GM21360 (cell line): ENCODE measurements around the gene TMEM219.

Experiments
- ATAC-seq: cut with Tn5 transposase; IDR thresholded peaks from one replicate; pipeline ENCODE4 v1.9.1; 2021; ENCODE audit warnings: mild to moderate bottlenecking, moderate library complexity; ENCODE audit not compliant: unreplicated experiment

The TMEM219 gene

GRCh38 chr16:29994600-29995323 lies 32.9 kb downstream of the TMEM219 start:
- peak; percentile 25 for ATAC-seq

GRCh38 chr16:29995324-29995910 lies 33.5 kb downstream of the TMEM219 start, which contains the start of gene HIRIP3:
Gene HIRIP3 (minus strand): TSS chr16:29995617. CDS start chr16:29995605, 12 bp downstream.
- peak; percentile 26 for ATAC-seq

- ATAC-seq = peak; percentile 79
Observed at GRCh38 chr16:29995911-29996765, 34.3 kb downstream of the TMEM219 start, which contains the start of gene INO80E. Gene INO80E (plus strand): TSS chr16:29996241. CDS start chr16:29996311, 70 bp downstream.

- no peak for ATAC-seq
Observed at GRCh38 chr16:29996766-29997250, 34.9 kb downstream of the TMEM219 start.

GRCh38 chr16:29999605-30000004 lies 37.7 kb downstream of the TMEM219 start:
- ATAC-seq = no peak

GRCh38 chr16:30000735-30001631 lies 39.1 kb downstream of the TMEM219 start:
- ATAC-seq = no peak

GRCh38 chr16:30002614-30003346 lies 40.9 kb downstream of the TMEM219 start:
- ATAC-seq = no peak

GRCh38 chr16:30003670-30004423 lies 42.0 kb downstream of the TMEM219 start:
- ATAC-seq = no peak

GRCh38 chr16:30004424-30004776 lies 42.5 kb downstream of the TMEM219 start:
- ATAC-seq = no peak

- ATAC-seq = no peak
Observed at GRCh38 chr16:30004811-30005242, 42.9 kb downstream of the TMEM219 start.

GRCh38 chr16:30005341-30006094 lies 43.6 kb downstream of the TMEM219 start:
- no peak for ATAC-seq

GRCh38 chr16:30006095-30006473 lies 44.2 kb downstream of the TMEM219 start:
- no peak for ATAC-seq

- no peak for ATAC-seq
Observed at GRCh38 chr16:30006659-30007377, 44.9 kb downstream of the TMEM219 start.

- no peak for ATAC-seq
Observed at GRCh38 chr16:30007378-30007895, 45.6 kb downstream of the TMEM219 start.

- ATAC-seq = no peak
Observed at GRCh38 chr16:30009085-30009862, 47.4 kb downstream of the TMEM219 start.

GRCh38 chr16:30009990-30010843 lies 48.3 kb downstream of the TMEM219 start:
- no peak for ATAC-seq
